ENCODE measurements around the gene NOSIP. TPM values are rescaled to one million over a fixed set of nuclear protein-coding genes. Genes with fewer than 3 reads are reported as not detected.

Gene NOSIP, protein sequence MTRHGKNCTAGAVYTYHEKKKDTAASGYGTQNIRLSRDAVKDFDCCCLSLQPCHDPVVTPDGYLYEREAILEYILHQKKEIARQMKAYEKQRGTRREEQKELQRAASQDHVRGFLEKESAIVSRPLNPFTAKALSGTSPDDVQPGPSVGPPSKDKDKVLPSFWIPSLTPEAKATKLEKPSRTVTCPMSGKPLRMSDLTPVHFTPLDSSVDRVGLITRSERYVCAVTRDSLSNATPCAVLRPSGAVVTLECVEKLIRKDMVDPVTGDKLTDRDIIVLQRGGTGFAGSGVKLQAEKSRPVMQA
- total RNA-seq (2012; rRNA removed) (118 and 130 TPM in 2 replicates), polyA plus RNA-seq (2012; rRNA removed) (138 and 164 TPM in 2 replicates), Bru-seq, nascent RNA (percentile 57 among the genes with signal in this experiment), BruChase-seq, experiment 1, labeled RNA remaining after a 6-hour chase (percentile 69 among the genes with signal in this experiment), BruChase-seq, experiment 2, labeled RNA remaining after a 2-hour chase (percentile 56 among the genes with signal in this experiment)
- 60.4 and 106 TPM in 2 replicates for polyA plus RNA-seq (2012; cell fraction: cytosol; rRNA removed)
- 69.7 and 147 TPM in 2 replicates for polyA plus RNA-seq (2012; cell fraction: nucleus; rRNA removed; ENCODE audit: low replicate concordance)
- long read RNA-seq, transcript NOSIP-204 (9 exons, 1,005 nt), result major isoform, 16 of 29 reads
- long read RNA-seq, partial matches to known transcripts, result 10 of 29 reads
- long read RNA-seq, other reads (novel, unspliced or antisense), result 2 of 29 reads

GRCh38 chr19:49580264-49581006 lies at the start of gene NOSIP:
Gene NOSIP (minus strand): TSS chr19:49580556. CDS start chr19:49560691, 19,865 bp downstream.
- peak within 1 kb of the TSS; percentile 60; the same call in 1 of the 2 replicates for H3K56ac ChIP-seq (ENCODE audit: extremely low read depth, insufficient read depth, low read length)
- POLR2A ChIA-PET (ENCODE audit: unreplicated experiment), result no interaction called here
- peak within 1 kb of the TSS; percentile 80 for H2AK5ac ChIP-seq (ENCODE audit: low read depth, low read length)
- no peak within 1 kb of the TSS for H3K18ac ChIP-seq (ENCODE audit: low read depth, low read length)
- in situ Hi-C loops (cut with MboI; ENCODE audit: low sequenced_read_pairs) (no loop called here), intact Hi-C loops (cut with micrococcal nuclease) (no loop called here), dilution Hi-C loops (cut with HindIII; ENCODE audit: low sequenced_read_pairs, unreplicated experiment) (no loop called here)
- ATAC-seq (ENCODE audit: low read depth) (peak; percentile 97), DNase-seq (peak; percentile 97)
- no peak within 1 kb of the TSS for H2BK20ac ChIP-seq (ENCODE audit: low read depth, low read length)
- H4K8ac ChIP-seq (ENCODE audit: low read depth in 2 of 2, low read length in 2 of 2), result peak within 1 kb of the TSS; percentile 79 to 98
- no peaks in the 10 kb centered on the region for H3K9me3 ChIP-seq (ENCODE audit: control insufficient read depth, insufficient read depth, low read length)
- 18% methylated on average over 5 of the region's 31 CpGs; no CpG with 5 or more reads in 1 of the 2 experiments for WGBS, 2 experiments (ENCODE audit: extremely low coverage in 2 of 2, insufficient read length in 1 of 2)
- H3K9ac ChIP-seq (ENCODE audit: low read depth, low read length), result peak within 1 kb of the TSS; percentile 72
- H3K4me2 ChIP-seq (ENCODE audit: low read depth, low read length), result peak within 1 kb of the TSS; percentile 94
- peak within 1 kb of the TSS; percentile 83 for H3K14ac ChIP-seq (replicated peaks; ENCODE audit: low read depth, low read length)
- peak within 1 kb of the TSS; percentile 79 for H3K4ac ChIP-seq (ENCODE audit: low read depth, low read length)
- H2BK120ac ChIP-seq (ENCODE audit: low read depth, low read length), result peak within 1 kb of the TSS; percentile 77
- peak within 1 kb of the TSS; percentile 13; the same call in 1 of the 3 replicates for H2BK15ac ChIP-seq (ENCODE audit: low read depth, low read length)
- no peaks in the 10 kb centered on the region for H3K9me1 ChIP-seq (ENCODE audit: insufficient read depth, low read length)
- H2AFZ ChIP-seq (replicated peaks; ENCODE audit: low read length, poor library complexity), result peak within 1 kb of the TSS; percentile 93
- no peaks in the 10 kb centered on the region for H3K27me3 ChIP-seq (ENCODE audit: control insufficient read depth, insufficient read depth, low read length)
- peak within 1 kb of the TSS; percentile 36 for H3K27ac ChIP-seq (ENCODE audit: insufficient read depth, low read length)
- H3K23ac ChIP-seq (ENCODE audit: low read depth, low read length), result peak within 1 kb of the TSS; percentile 89
- H2AK9ac ChIP-seq (replicated peaks; ENCODE audit: low read depth, low read length, poor library complexity), result peak within 1 kb of the TSS; percentile 92
- H4K20me1 ChIP-seq (ENCODE audit: insufficient read depth, low read length), result peaks cover 7% of the 10 kb centered on the region; the same call in 1 of the 2 replicates
- CTCF ChIA-PET, result interaction anchor here (1.2 to 2.1 kb wide), 3 partner anchors 10 kb away, joined by 3 to 8 read pairs (median 6); partner anchors contain the start of gene PRR12
- no peaks in the 10 kb centered on the region for H3K4me1 ChIP-seq (ENCODE audit: control insufficient read depth, insufficient read depth, low read length)
- H2BK5ac ChIP-seq (ENCODE audit: low read depth, low read length, poor library complexity, severe bottlenecking), result peak within 1 kb of the TSS; percentile 10
- peak within 1 kb of the TSS; percentile 77 for H4K5ac ChIP-seq (ENCODE audit: low read depth, low read length)
- H3K4me3 ChIP-seq (ENCODE audit: insufficient read depth, low read depth, low read length), result peak within 1 kb of the TSS; percentile 67
- no TSS peak for BruUV-seq (replicated peaks)
- peaks cover 13 to 34% of the 10 kb centered on the region in 2 experiments; a peak in 3 of 4 replicates for H3K79me1 ChIP-seq (ENCODE audit: low read depth in 1 of 2, low read length in 2 of 2)
- H4K91ac ChIP-seq (ENCODE audit: insufficient read depth, low read depth, low read length), result peak within 1 kb of the TSS; percentile 63
- H3K36me3 ChIP-seq (ENCODE audit: control insufficient read depth, insufficient read depth, low read length), result peaks cover 3% of the 10 kb centered on the region; the same call in 1 of the 2 replicates
- no peak for TF ChIP-seq BHLHE40 (IDR thresholded peaks at IDR 0.05; ENCODE audit: low read depth, low read length)
- TF ChIP-seq NFE2L2 (IDR thresholded peaks at IDR 0.05; ENCODE audit: low read depth, low read length), result no peak
- TF ChIP-seq CTCF (conservative IDR thresholded peaks at IDR 0.05; ENCODE audit: low read depth, low read length), result no peak
- peak; percentile 83 for TF ChIP-seq MAZ (IDR thresholded peaks at IDR 0.05; ENCODE audit: borderline replicate concordance, low read depth, low read length)
- no peak for TF ChIP-seq FOS (IDR thresholded peaks at IDR 0.05; ENCODE audit: low read depth, low read length)
- no peak for TF ChIP-seq USF2 (IDR thresholded peaks at IDR 0.05; ENCODE audit: low read depth, low read length)
- TF ChIP-seq RAD21 (IDR thresholded peaks at IDR 0.05; ENCODE audit: low read length), result no peak
- TF ChIP-seq RCOR1 (IDR thresholded peaks at IDR 0.05; ENCODE audit: insufficient replicate concordance, low read length), result no peak
- no peak for TF ChIP-seq RFX5 (IDR thresholded peaks at IDR 0.05; ENCODE audit: low read depth, low read length)
- peak; percentile 64; the same call in 1 of the 2 replicates for TF ChIP-seq CHD1 (IDR thresholded peaks at IDR 0.05; ENCODE audit: low read depth, low read length)
- TF ChIP-seq MXI1 (IDR thresholded peaks at IDR 0.05; ENCODE audit: borderline replicate concordance, low read depth, low read length), result no peak; the same call in 1 of the 2 replicates
- peak; percentile 98 for TF ChIP-seq POLR2A (IDR thresholded peaks at IDR 0.05; ENCODE audit: low read depth, low read length)

Measured in IMR-90 (cell line).